H1 (cell line): Measurements from ENCODE around the gene HLA-DQA2. TPM values are rescaled to one million over a fixed set of nuclear protein-coding genes. Genes with fewer than 3 reads are reported as not detected.

Experiments
- CTCF ChIA-PET: fragments of 300-600 bp; sonication (Branson Sonifier 250); formaldehyde crosslinking; loops from one replicate; lab custom pipeline; 2021; ENCODE audit not compliant: partially characterized antibody; lab: Charles Lee
- POLR2A ChIA-PET: fragments of 300-600 bp; sonication (Branson Sonifier 250); formaldehyde crosslinking; loops from one replicate; lab custom pipeline; 2021; ENCODE audit warnings: inconsistent platforms; ENCODE audit not compliant: partially characterized antibody; lab: Charles Lee
- DNase-seq, 2 experiments: peaks; one replicate each; pipeline versions ENCODE4 v3.0.0 to v3.0.0-alpha.2; 2010 to 2022; ENCODE audit warnings: low spot score in 2 of 2, low read depth in 1 of 2, mixed read lengths in 1 of 2
- FAIRE-seq: peaks from 2 replicates; lab custom pipeline; 2011; peaks lifted over from hg19 to GRCh38; lab: Jason Lieb, UNC
- H2AFZ ChIP-seq: 2 replicates; pipeline ENCODE4 v1.8.1; 2012; ENCODE audit warnings: low read length, inconsistent platforms
- H2AK5ac ChIP-seq: 2 replicates; pipeline ENCODE4 v1.6.1; 2013; ENCODE audit warnings: low read depth, low read length
- H2BK120ac ChIP-seq: replicated peaks from 2 replicates; pipeline ENCODE3; 2013; ENCODE audit warnings: low read depth, low read length, inconsistent platforms
- H2BK12ac ChIP-seq: 2 replicates; pipeline ENCODE4 v1.6.1; 2013; ENCODE audit warnings: low read depth, low read length
- H2BK15ac ChIP-seq: 2 replicates; pipeline ENCODE4 v1.6.1; 2013; ENCODE audit warnings: low read length
- H2BK20ac ChIP-seq: 2 replicates; pipeline ENCODE4 v1.6.1; 2013; ENCODE audit warnings: low read length
- H2BK5ac ChIP-seq: 2 replicates; pipeline ENCODE4 v1.6.1; 2013; ENCODE audit warnings: low read depth, low read length
- H3K14ac ChIP-seq: 2 replicates; pipeline ENCODE4 v1.6.1; 2013; ENCODE audit warnings: inconsistent platforms; ENCODE audit not compliant: insufficient read length
- H3K18ac ChIP-seq: 2 replicates; pipeline ENCODE4 v1.6.1; 2013; ENCODE audit warnings: low read length; ENCODE audit errors: extremely low read depth
- H3K23ac ChIP-seq: 2 replicates; pipeline ENCODE4 v1.6.1; 2013; ENCODE audit warnings: inconsistent platforms; ENCODE audit not compliant: insufficient read length
- H3K23me2 ChIP-seq: 2 replicates; pipeline ENCODE4 v1.6.1; 2013; ENCODE audit warnings: low read depth, low read length
- H3K27ac ChIP-seq: 2 replicates; pipeline ENCODE4 v1.6.1; 2011; ENCODE audit warnings: low read depth, low read length, inconsistent platforms
- H3K27me3 ChIP-seq, 4 experiments: replicated peaks in 1 of 4; 1 replicate in 1 of 4; 2 replicates in 3 of 4; pipeline versions ENCODE4 v1.6.1 to v1.8.1; 2011 to 2013; ENCODE audit warnings: low read length in 3 of 4, mild to moderate bottlenecking in 3 of 4, inconsistent platforms in 2 of 4, mixed read lengths in 2 of 4, moderate library complexity in 1 of 4; ENCODE audit not compliant: control insufficient read depth in 3 of 4, insufficient read depth in 3 of 4; ENCODE audit errors: extremely low read depth in 1 of 4
- H3K36me3 ChIP-seq, 4 experiments: 2 replicates each; pipeline versions ENCODE4 v1.6.1 to v1.8.1; 2011 to 2013; ENCODE audit warnings: mild to moderate bottlenecking in 4 of 4, low read length in 3 of 4, moderate library complexity in 2 of 4, control low read depth in 1 of 4, inconsistent platforms in 1 of 4; ENCODE audit not compliant: insufficient read depth in 4 of 4, control insufficient read depth in 2 of 4
- H3K4ac ChIP-seq: replicated peaks from 2 replicates; pipeline ENCODE3; 2013; ENCODE audit warnings: low read length, low read depth, mixed read lengths, inconsistent platforms; ENCODE audit not compliant: insufficient read length
- H3K4me1 ChIP-seq, 4 experiments: replicated peaks in 1 of 4; 1 replicate in 1 of 4; 2 replicates in 3 of 4; pipeline versions ENCODE4 v1.6.1 to v1.8.1; 2011 to 2013; ENCODE audit warnings: low read length in 3 of 4, inconsistent platforms in 2 of 4, mixed read lengths in 1 of 4; ENCODE audit not compliant: insufficient read depth in 4 of 4, control insufficient read depth in 3 of 4
- H3K4me2 ChIP-seq, 2 experiments: 2 replicates each; pipeline versions ENCODE4 v1.6.1 to v1.8.1; 2011 to 2013; ENCODE audit warnings: low read depth in 2 of 2, low read length in 2 of 2, control low read depth in 1 of 2, inconsistent platforms in 1 of 2, mild to moderate bottlenecking in 1 of 2; ENCODE audit not compliant: insufficient read depth in 1 of 2
- H3K4me3 ChIP-seq, 4 experiments: fragments of 200-600, 300-600 bp in 1 of 4; sonication (generic), shearing (Covaris generic), sonication (Bioruptor Twin) in 1 of 4; 2 replicates each; pipeline versions ENCODE4 v1.5.1 to v1.8.1; 2011 to 2016; ENCODE audit warnings: low read length in 4 of 4, low read depth in 3 of 4, control low read depth in 2 of 4, inconsistent platforms in 2 of 4, mild to moderate bottlenecking in 2 of 4, mixed read lengths in 1 of 4, moderate library complexity in 1 of 4; ENCODE audit not compliant: insufficient read depth in 2 of 4; ENCODE audit errors: extremely low read depth in 1 of 4
- H3K56ac ChIP-seq: replicated peaks from 2 replicates; pipeline ENCODE3; 2013; ENCODE audit warnings: low read depth, mild to moderate bottlenecking, mixed read lengths, low read length, inconsistent platforms; ENCODE audit not compliant: insufficient read length
- H3K79me1 ChIP-seq: 2 replicates; pipeline ENCODE4 v1.6.1; 2013; ENCODE audit warnings: low read depth, low read length, control low read depth
- H3K79me2 ChIP-seq, 2 experiments: 2 replicates each; pipeline versions ENCODE4 v1.6.1 to v1.8.1; 2012 to 2013; ENCODE audit warnings: low read length in 2 of 2, mild to moderate bottlenecking in 2 of 2, inconsistent platforms in 1 of 2; ENCODE audit not compliant: insufficient read depth in 2 of 2, control insufficient read depth in 1 of 2
- H3K9ac ChIP-seq, 4 experiments: replicated peaks in 1 of 4; 1 replicate in 1 of 4; 2 replicates in 3 of 4; pipeline versions ENCODE4 v1.6.1 to v1.8.1; 2011 to 2013; ENCODE audit warnings: low read depth in 3 of 4, low read length in 3 of 4, control low read depth in 2 of 4, mild to moderate bottlenecking in 2 of 4, moderate library complexity in 2 of 4, inconsistent platforms in 1 of 4; ENCODE audit errors: extremely low read depth in 1 of 4
- H3K9me3 ChIP-seq, 2 experiments: 2 replicates each; pipeline versions ENCODE4 v1.6.1 to v1.8.1; 2012 to 2013; ENCODE audit warnings: mild to moderate bottlenecking in 2 of 2, moderate library complexity in 2 of 2, control low read depth in 1 of 2, inconsistent platforms in 1 of 2, low read depth in 1 of 2, low read length in 1 of 2, mixed read lengths in 1 of 2; ENCODE audit not compliant: insufficient read depth in 2 of 2
- H4K20me1 ChIP-seq, 2 experiments: replicated peaks in 1 of 2; 2 replicates each; pipeline versions ENCODE3 to v1.8.1; 2011 to 2013; ENCODE audit warnings: inconsistent platforms in 2 of 2, low read length in 2 of 2, mild to moderate bottlenecking in 1 of 2; ENCODE audit not compliant: insufficient read depth in 2 of 2, control insufficient read depth in 1 of 2
- H4K5ac ChIP-seq: 2 replicates; pipeline ENCODE4 v1.6.1; 2013; ENCODE audit warnings: low read length, low read depth, mixed read lengths, inconsistent platforms; ENCODE audit not compliant: insufficient read length
- H4K8ac ChIP-seq: 2 replicates; pipeline ENCODE4 v1.8.0; 2013; ENCODE audit warnings: mild to moderate bottlenecking, moderate library complexity, low read length, inconsistent platforms; ENCODE audit not compliant: insufficient read depth; ENCODE audit errors: extremely low read depth
- H4K91ac ChIP-seq: replicated peaks from 2 replicates; pipeline ENCODE3; 2013; ENCODE audit warnings: low read length, mixed read lengths, inconsistent platforms; ENCODE audit not compliant: insufficient read length
- CBX8 ChIP-seq: fragments of 300-800, 300-1000 bp; sonication (generic); IDR thresholded peaks from 2 replicates; pipeline ENCODE4 v1.7.1; 2016; ENCODE audit warnings: low read depth, low read length, borderline replicate concordance
- CHD1 ChIP-seq: IDR thresholded peaks from 2 replicates; pipeline ENCODE4 v1.6.1; 2012; ENCODE audit warnings: low read depth, low read length, improper control_type of control experiment
- FOSL1 ChIP-seq: IDR thresholded peaks from 2 replicates; pipeline ENCODE4 v1.6.1; 2011; ENCODE audit warnings: mild to moderate bottlenecking, low read depth, low read length, moderate library complexity; ENCODE audit not compliant: insufficient read depth
- PHF8 ChIP-seq: fragments of 200-600 bp; sonication (generic); conservative IDR thresholded peaks from 2 replicates; pipeline ENCODE4 v1.7.1; 2012; ENCODE audit warnings: low read depth, mild to moderate bottlenecking, inconsistent platforms, low read length, moderate library complexity
- POLR2A ChIP-seq, 2 experiments: IDR thresholded peaks; 1 replicate in 1 of 2; 2 replicates in 1 of 2; pipeline ENCODE4 v1.6.1; 2011; ENCODE audit warnings: low read depth in 2 of 2, low read length in 2 of 2, mild to moderate bottlenecking in 2 of 2; ENCODE audit errors: control extremely low read depth in 1 of 2
- POU5F1 ChIP-seq: IDR thresholded peaks from 2 replicates; pipeline ENCODE4 v1.6.1; 2011; ENCODE audit warnings: low read depth, mild to moderate bottlenecking, low read length, moderate library complexity
- RBBP5 ChIP-seq: IDR thresholded peaks from 2 replicates; pipeline ENCODE4 v1.7.1; 2012; ENCODE audit warnings: low read depth, mild to moderate bottlenecking, inconsistent platforms, low read length, moderate library complexity, borderline replicate concordance
- RXRA ChIP-seq: IDR thresholded peaks from 2 replicates; pipeline ENCODE4 v1.6.1; 2011; ENCODE audit warnings: low read depth, mild to moderate bottlenecking, low read length, moderate library complexity; ENCODE audit not compliant: insufficient read depth
- SP1 ChIP-seq: IDR thresholded peaks from 2 replicates; pipeline ENCODE4 v1.6.1; 2011; ENCODE audit warnings: low read depth, low read length
- TAF7 ChIP-seq: optimal IDR thresholded peaks from 2 replicates; pipeline ENCODE3; 2011; ENCODE audit warnings: low read depth, mild to moderate bottlenecking, inconsistent platforms, low read length, moderate library complexity, borderline replicate concordance
- WGBS, 2 experiments: shearing (Covaris generic) in 1 of 2; methylation state at CpG; one replicate each; pipeline versions ENCODE4 v1.1.6 to v1.1.7; 2013 to 2015; ENCODE audit warnings: low lambda C conversion rate in 2 of 2, mixed read lengths in 2 of 2, inconsistent platforms in 1 of 2, low coverage in 1 of 2, missing lambda C conversion rate in 1 of 2; ENCODE audit not compliant: insufficient replicate concordance in 2 of 2, insufficient coverage in 1 of 2, insufficient read length in 1 of 2; ENCODE audit errors: extremely low coverage in 1 of 2, missing lambda C conversion rate in 1 of 2; 5-methylcytosine and 5-hydroxymethylcytosine counted together
- polyA plus RNA-seq, 7 experiments: library from polyadenylated mRNA; depleted of rRNA in 3 of 7; stranded (reverse) in 5 of 7; unstranded in 2 of 7; fragments of >200 nt in 5 of 7; fragments of 200-250 nt in 2 of 7; gene quantifications; 1 replicate in 5 of 7; 2 replicates in 1 of 7; 4 replicates in 1 of 7; pipeline versions ENCODE4 v1.2.1 to v1.2.3, GENCODE V29; 2011 to 2013; ENCODE audit warnings: missing spikeins in 2 of 7, mixed read lengths in 2 of 7
- total RNA-seq: library from RNA; stranded (reverse); fragmentation: NEBNext Ultra II Directional; extraction: Animal tissue kit (Norgen Biotek cat#: 25700); gene quantifications from 2 replicates; pipeline ENCODE4 v1.2.1, GENCODE V29; 2021

HLA-DQA2 gene
- total and polyA plus RNA-seq, 2 of the 8 experiments (the other 6 are each of a cell fraction or from before 2014, with no cell fraction given) = not detected

DNA sequence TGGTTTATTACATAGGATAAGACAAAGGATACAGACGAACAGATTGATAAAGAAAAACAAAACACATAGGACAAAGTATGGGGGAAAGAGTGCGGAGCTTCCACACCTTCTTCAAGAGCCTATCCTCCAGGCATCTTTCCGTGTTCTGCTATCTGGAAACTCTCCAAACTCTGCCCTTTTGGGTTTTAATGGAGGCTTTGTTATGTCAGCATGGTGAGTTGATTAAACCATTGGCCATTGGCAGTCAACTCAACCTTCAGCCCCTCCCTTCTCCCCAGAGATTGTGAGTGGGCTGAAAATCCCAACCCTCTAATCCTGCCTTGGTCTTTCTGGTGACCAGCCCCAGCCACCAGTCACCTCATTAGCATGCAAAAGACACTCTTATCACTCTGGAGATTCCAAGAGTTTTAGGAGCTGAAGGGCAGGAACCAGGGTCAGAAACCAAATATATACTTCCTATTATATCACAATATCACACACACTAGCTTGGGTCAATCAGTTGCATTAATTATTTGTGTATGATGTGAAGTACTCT, 51.8 kb downstream of the HLA-DQA2 start:
- no peaks in the 10 kb centered on the region for H4K20me1 ChIP-seq
- no peak overlapping the region for H3K23ac ChIP-seq
- H4K5ac ChIP-seq = no peak overlapping the region
- H3K79me2 ChIP-seq = no peaks in the 10 kb centered on the region
- H3K4ac ChIP-seq = no peak overlapping the region
- H2BK5ac ChIP-seq = no peak overlapping the region
- H3K9ac ChIP-seq = no peak overlapping the region
- peaks cover 0 to 3% (median 0%) of the 10 kb centered on the region in 4 experiments; a peak in 2 of 7 replicates for H3K4me1 ChIP-seq
- no peak for DNase-seq
- H3K4me3 ChIP-seq = no peak overlapping the region
- no peak overlapping the region for H3K56ac ChIP-seq
- H3K23me2 ChIP-seq = no peaks in the 10 kb centered on the region
- H3K36me3 ChIP-seq = no peaks in the 10 kb centered on the region
- no peak overlapping the region for H3K18ac ChIP-seq
- H2BK20ac ChIP-seq = no peak overlapping the region
- H4K91ac ChIP-seq = no peak overlapping the region
- H4K8ac ChIP-seq = no peak overlapping the region
- H2BK15ac ChIP-seq = no peak overlapping the region
- POLR2A ChIA-PET = no interaction called here
- H3K27me3 ChIP-seq = no peaks in the 10 kb centered on the region
- H3K14ac ChIP-seq = no peak overlapping the region
- H2BK12ac ChIP-seq = no peak overlapping the region
- CTCF ChIA-PET = interaction anchor here (0.6 to 1.5 kb wide), 10 partner anchors 14 to 553 kb away, joined by 3 to 5 read pairs (median 3); no protein-coding TSS in a partner anchor
- H3K79me1 ChIP-seq = no peaks in the 10 kb centered on the region
- WGBS, 2 experiments = 60% methylated on average over 3 of the region's 3 CpGs; no CpG with 5 or more reads in 1 of the 2 experiments
- no peak for TF ChIP-seq FOSL1
- TF ChIP-seq PHF8 = no peak
- TF ChIP-seq RXRA = no peak
- TF ChIP-seq RBBP5 = no peak
- no peak for TF ChIP-seq POU5F1
- no peak for TF ChIP-seq SP1
- no peak for TF ChIP-seq POLR2A (IDR thresholded peaks at IDR 0.05; ENCODE audit: control extremely low read depth in 1 of 2, low read depth in 2 of 2, low read length in 2 of 2)
- TF ChIP-seq CBX8 = no peak
- TF ChIP-seq TAF7 = no peak
- no peak for TF ChIP-seq CHD1
- no peak overlapping the region for H2AFZ ChIP-seq
- H3K9me3 ChIP-seq = no peaks in the 10 kb centered on the region
- H3K27ac ChIP-seq = no peak overlapping the region
- FAIRE-seq = no peak
- H3K4me2 ChIP-seq = no peak overlapping the region
- no peak overlapping the region for H2BK120ac ChIP-seq
- no peak overlapping the region for H2AK5ac ChIP-seq
